HepG2 (cell line): ENCODE data around the gene ZFAND2B. TPM values are rescaled to one million over a fixed set of nuclear protein-coding genes. Genes with fewer than 3 reads are reported as not detected.

Experiments used
- ASH2L ChIP-seq: fragments of 300-600, 200-600 bp; sonication (generic); IDR thresholded peaks from 2 replicates; pipeline ENCODE4 v1.7.0; 2017; ENCODE audit warnings: low read depth, mild to moderate bottlenecking, moderate library complexity, mixed read lengths, low read length; ENCODE audit not compliant: insufficient read length
- MAFF ChIP-seq: IDR thresholded peaks from 2 replicates; pipeline ENCODE4 v1.6.1; 2011; ENCODE audit warnings: low read depth, low read length, improper control_type of control experiment
- MEIS2 ChIP-seq: sonication (generic); formaldehyde crosslinking; IDR thresholded peaks from 2 replicates; pipeline ENCODE4 v1.9.0; 2021; ENCODE audit warnings: mild to moderate bottlenecking, missing genetic modification reagents
- NCOR1 ChIP-seq: fragments of 200-600 bp; sonication (generic); IDR thresholded peaks from 2 replicates; pipeline ENCODE4 v1.7.0; 2017; ENCODE audit warnings: antibody characterized with exemption, low read length, borderline replicate concordance
- PHB2 ChIP-seq: fragments of 450-650 bp; IDR thresholded peaks from 2 replicates; pipeline ENCODE4 v1.6.1; 2018; ENCODE audit not compliant: partially characterized antibody
- ZNF232 ChIP-seq: sonication (generic); formaldehyde crosslinking; IDR thresholded peaks from 2 replicates; pipeline ENCODE4 v1.4.0; 2020; ENCODE audit warnings: missing genetic modification reagents, borderline replicate concordance
- ZNF563 ChIP-seq: sonication (generic); formaldehyde crosslinking; IDR thresholded peaks from 2 replicates; pipeline ENCODE4 v1.8.0; 2022; ENCODE audit warnings: mild to moderate bottlenecking, moderate library complexity, missing genetic modification reagents
- ZNF569 ChIP-seq: sonication (generic); formaldehyde crosslinking; IDR thresholded peaks from 2 replicates; pipeline ENCODE4 v1.5.0; 2020; ENCODE audit warnings: mild to moderate bottlenecking, missing genetic modification reagents, moderate library complexity, borderline replicate concordance
- ZNF615 ChIP-seq: sonication (generic); formaldehyde crosslinking; IDR thresholded peaks from 2 replicates; pipeline ENCODE4 v1.5.0; 2020; ENCODE audit warnings: mild to moderate bottlenecking, missing genetic modification reagents, borderline replicate concordance
- ZNF772 ChIP-seq: sonication (generic); formaldehyde crosslinking; IDR thresholded peaks from 2 replicates; pipeline ENCODE4 v1.5.0; 2020; ENCODE audit warnings: mild to moderate bottlenecking, missing genetic modification reagents
- ZNF777 ChIP-seq: sonication (generic); formaldehyde crosslinking; IDR thresholded peaks from 2 replicates; pipeline ENCODE4 v1.4.0; 2020; ENCODE audit warnings: missing genetic modification reagents
- polyA plus RNA-seq, 8 experiments: library from polyadenylated mRNA; depleted of rRNA in 3 of 8; stranded (reverse) in 7 of 8; unstranded in 1 of 8; fragments of >200 nt; fragmentation: Illumina TruSeq in 4 of 8; extraction: Trizol in 4 of 8; gene quantifications; 2 replicates each; pipeline versions ENCODE4 v1.2.1 to v1.2.3, GENCODE V29; 2011 to 2016; ENCODE audit warnings: low read depth in 4 of 8, missing spikeins in 1 of 8, mixed read lengths in 1 of 8; ENCODE audit not compliant: insufficient read depth in 1 of 8
- total RNA-seq, 5 experiments: library from RNA; depleted of rRNA; stranded (reverse); fragments of >200 nt; fragmentation: Illumina TruSeq; extraction: Trizol; gene quantifications; 2 replicates each; pipeline ENCODE4 v1.2.3, GENCODE V29; 2016; ENCODE audit warnings: low read depth in 1 of 5
- TF ChIP-seq, protein P1 (sequence below): fragments of 450-650 bp; IDR thresholded peaks from 2 replicates; pipeline ENCODE4 v1.6.1; 2016
- TF ChIP-seq, protein P2 (sequence below): sonication (generic); formaldehyde crosslinking; IDR thresholded peaks from 2 replicates; pipeline ENCODE4 v1.4.0; 2020; ENCODE audit warnings: missing genetic modification reagents
- TF ChIP-seq, protein P3 (sequence below): sonication (generic); formaldehyde crosslinking; IDR thresholded peaks from 2 replicates; pipeline ENCODE4 v1.4.0; 2020; ENCODE audit warnings: mild to moderate bottlenecking, missing genetic modification reagents
- TF ChIP-seq, protein P4 (sequence below): sonication (generic); formaldehyde crosslinking; IDR thresholded peaks from 2 replicates; pipeline ENCODE4 v1.4.0; 2020; ENCODE audit warnings: missing genetic modification reagents, borderline replicate concordance
- TF ChIP-seq, protein P5 (sequence below): IDR thresholded peaks from 2 replicates; pipeline ENCODE4 v1.6.1; 2016; ENCODE audit warnings: missing compliant biosample characterization, missing genetic modification reagents, borderline replicate concordance
- TF ChIP-seq, protein P6 (sequence below): sonication (generic); formaldehyde crosslinking; IDR thresholded peaks from 2 replicates; pipeline ENCODE4 v1.5.0; 2020; ENCODE audit warnings: missing genetic modification reagents, mild to moderate bottlenecking, borderline replicate concordance

ZFAND2B gene
- total and polyA plus RNA-seq, 2 of the 13 experiments (the other 11 are each of a cell fraction or from before 2014, with no cell fraction given) = 53.3 to 115 TPM

DNA sequence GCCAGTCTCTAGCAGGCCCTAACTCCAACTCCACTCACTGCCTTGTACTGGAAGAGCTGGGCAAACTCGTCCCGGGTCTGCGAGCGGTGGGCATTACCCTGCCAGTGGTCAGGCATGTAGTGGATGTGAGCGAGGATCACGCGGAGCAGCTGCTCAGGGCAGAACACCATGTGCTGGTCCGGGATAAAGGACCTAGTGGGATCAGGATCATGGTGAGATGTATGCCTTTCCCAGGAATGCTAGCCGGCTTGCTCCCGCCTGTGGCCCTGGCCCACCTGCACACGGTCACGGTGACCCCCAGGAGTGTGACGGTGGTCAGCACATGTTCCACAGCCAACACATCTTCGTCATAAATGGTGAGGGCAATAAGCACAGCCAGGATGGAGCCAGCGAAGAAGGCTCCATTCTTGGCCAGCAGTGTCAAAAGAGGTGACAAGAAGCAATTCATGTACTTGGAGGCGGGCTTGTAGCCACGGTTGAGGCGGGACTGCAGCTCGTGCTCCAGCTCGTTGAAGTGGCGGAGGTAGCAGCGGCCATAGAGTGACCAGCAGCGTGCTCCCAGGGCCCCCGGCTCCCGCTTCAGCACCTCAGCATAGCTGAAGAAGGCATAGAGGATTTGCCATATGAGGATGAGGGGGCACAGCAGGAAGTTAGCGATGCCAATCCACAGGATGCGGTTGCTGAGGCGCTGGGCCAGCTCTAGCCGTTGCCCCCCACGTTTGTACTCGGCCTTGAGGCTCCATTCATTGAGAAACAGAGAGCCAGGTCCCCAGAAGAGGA lies 17.4 kb downstream of the ZFAND2B start (continued):
- TF ChIP-seq, protein P1, sequence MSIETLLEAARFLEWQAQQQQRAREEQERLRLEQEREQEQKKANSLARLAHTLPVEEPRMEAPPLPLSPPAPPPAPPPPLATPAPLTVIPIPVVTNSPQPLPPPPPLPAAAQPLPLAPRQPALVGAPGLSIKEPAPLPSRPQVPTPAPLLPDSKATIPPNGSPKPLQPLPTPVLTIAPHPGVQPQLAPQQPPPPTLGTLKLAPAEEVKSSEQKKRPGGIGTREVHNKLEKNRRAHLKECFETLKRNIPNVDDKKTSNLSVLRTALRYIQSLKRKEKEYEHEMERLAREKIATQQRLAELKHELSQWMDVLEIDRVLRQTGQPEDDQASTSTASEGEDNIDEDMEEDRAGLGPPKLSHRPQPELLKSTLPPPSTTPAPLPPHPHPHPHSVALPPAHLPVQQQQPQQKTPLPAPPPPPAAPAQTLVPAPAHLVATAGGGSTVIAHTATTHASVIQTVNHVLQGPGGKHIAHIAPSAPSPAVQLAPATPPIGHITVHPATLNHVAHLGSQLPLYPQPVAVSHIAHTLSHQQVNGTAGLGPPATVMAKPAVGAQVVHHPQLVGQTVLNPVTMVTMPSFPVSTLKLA = peak; percentile 46
- TF ChIP-seq PHB2 (no peak), ASH2L (no peak), ZNF772 (no peak), ZNF777 (no peak), ZNF232 (CRISPR knock-in tag) (no peak), ZNF563 (CRISPR knock-in tag) (no peak), ZNF569 (CRISPR knock-in tag) (no peak), MAFF (no peak), ZNF615 (no peak), NCOR1 (no peak), MEIS2 (no peak)
- TF ChIP-seq, protein P2, sequence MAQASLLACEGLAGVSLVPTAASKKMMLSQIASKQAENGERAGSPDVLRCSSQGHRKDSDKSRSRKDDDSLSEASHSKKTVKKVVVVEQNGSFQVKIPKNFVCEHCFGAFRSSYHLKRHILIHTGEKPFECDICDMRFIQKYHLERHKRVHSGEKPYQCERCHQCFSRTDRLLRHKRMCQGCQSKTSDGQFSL (CRISPR knock-in tag) = no peak
- TF ChIP-seq, protein P3, sequence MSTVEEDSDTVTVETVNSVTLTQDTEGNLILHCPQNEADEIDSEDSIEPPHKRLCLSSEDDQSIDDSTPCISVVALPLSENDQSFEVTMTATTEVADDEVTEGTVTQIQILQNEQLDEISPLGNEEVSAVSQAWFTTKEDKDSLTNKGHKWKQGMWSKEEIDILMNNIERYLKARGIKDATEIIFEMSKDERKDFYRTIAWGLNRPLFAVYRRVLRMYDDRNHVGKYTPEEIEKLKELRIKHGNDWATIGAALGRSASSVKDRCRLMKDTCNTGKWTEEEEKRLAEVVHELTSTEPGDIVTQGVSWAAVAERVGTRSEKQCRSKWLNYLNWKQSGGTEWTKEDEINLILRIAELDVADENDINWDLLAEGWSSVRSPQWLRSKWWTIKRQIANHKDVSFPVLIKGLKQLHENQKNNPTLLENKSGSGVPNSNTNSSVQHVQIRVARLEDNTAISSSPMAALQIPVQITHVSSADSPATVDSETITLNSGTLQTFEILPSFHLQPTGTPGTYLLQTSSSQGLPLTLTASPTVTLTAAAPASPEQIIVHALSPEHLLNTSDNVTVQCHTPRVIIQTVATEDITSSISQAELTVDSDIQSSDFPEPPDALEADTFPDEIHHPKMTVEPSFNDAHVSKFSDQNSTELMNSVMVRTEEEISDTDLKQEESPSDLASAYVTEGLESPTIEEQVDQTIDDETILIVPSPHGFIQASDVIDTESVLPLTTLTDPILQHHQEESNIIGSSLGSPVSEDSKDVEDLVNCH = no peak
- TF ChIP-seq, protein P4, sequence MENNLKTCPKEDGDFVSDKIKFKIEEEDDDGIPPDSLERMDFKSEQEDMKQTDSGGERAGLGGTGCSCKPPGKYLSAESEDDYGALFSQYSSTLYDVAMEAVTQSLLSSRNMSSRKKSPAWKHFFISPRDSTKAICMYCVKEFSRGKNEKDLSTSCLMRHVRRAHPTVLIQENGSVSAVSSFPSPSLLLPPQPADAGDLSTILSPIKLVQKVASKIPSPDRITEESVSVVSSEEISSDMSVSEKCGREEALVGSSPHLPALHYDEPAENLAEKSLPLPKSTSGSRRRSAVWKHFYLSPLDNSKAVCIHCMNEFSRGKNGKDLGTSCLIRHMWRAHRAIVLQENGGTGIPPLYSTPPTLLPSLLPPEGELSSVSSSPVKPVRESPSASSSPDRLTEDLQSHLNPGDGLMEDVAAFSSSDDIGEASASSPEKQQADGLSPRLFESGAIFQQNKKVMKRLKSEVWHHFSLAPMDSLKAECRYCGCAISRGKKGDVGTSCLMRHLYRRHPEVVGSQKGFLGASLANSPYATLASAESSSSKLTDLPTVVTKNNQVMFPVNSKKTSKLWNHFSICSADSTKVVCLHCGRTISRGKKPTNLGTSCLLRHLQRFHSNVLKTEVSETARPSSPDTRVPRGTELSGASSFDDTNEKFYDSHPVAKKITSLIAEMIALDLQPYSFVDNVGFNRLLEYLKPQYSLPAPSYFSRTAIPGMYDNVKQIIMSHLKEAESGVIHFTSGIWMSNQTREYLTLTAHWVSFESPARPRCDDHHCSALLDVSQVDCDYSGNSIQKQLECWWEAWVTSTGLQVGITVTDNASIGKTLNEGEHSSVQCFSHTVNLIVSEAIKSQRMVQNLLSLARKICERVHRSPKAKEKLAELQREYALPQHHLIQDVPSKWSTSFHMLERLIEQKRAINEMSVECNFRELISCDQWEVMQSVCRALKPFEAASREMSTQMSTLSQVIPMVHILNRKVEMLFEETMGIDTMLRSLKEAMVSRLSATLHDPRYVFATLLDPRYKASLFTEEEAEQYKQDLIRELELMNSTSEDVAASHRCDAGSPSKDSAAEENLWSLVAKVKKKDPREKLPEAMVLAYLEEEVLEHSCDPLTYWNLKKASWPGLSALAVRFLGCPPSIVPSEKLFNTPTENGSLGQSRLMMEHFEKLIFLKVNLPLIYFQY (CRISPR knock-in tag) = no peak
- TF ChIP-seq, protein P5, sequence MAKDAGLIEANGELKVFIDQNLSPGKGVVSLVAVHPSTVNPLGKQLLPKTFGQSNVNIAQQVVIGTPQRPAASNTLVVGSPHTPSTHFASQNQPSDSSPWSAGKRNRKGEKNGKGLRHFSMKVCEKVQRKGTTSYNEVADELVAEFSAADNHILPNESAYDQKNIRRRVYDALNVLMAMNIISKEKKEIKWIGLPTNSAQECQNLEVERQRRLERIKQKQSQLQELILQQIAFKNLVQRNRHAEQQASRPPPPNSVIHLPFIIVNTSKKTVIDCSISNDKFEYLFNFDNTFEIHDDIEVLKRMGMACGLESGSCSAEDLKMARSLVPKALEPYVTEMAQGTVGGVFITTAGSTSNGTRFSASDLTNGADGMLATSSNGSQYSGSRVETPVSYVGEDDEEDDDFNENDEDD = no peak
- TF ChIP-seq, protein P6, sequence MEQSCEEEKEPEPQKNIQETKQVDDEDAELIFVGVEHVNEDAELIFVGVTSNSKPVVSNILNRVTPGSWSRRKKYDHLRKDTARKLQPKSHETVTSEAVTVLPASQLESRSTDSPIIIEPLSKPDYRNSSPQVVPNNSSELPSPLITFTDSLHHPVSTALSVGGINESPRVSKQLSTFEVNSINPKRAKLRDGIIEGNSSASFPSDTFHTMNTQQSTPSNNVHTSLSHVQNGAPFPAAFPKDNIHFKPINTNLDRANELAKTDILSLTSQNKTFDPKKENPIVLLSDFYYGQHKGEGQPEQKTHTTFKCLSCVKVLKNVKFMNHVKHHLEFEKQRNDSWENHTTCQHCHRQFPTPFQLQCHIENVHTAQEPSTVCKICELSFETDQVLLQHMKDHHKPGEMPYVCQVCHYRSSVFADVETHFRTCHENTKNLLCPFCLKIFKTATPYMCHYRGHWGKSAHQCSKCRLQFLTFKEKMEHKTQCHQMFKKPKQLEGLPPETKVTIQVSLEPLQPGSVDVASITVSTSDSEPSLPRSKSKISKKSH (CRISPR knock-in tag) = no peak
